Left ventricle myocardium inferior (tissue), 1 donor: ENCODE data around the gene TLR8. TPM values are rescaled to one million over a fixed set of nuclear protein-coding genes. Genes with fewer than 3 reads are reported as not detected.
"Not testable (repeated sequence)": the region's sequence is repeated elsewhere in the genome, so short reads cannot be mapped to it uniquely, and the experiment has no call there.

Experiments
- DNase-seq: peaks from one replicate; pipeline ENCODE4 v3.0.0-alpha.2; 2020
- H3K27ac ChIP-seq: fragments of 200-600 bp; replicated peaks from 2 replicates; pipeline ENCODE4 v1.8.0; 2021
- H3K27me3 ChIP-seq: fragments of 200-600 bp; 2 replicates; pipeline ENCODE4 v1.8.0; 2021; ENCODE audit warnings: low read depth
- H3K36me3 ChIP-seq: fragments of 200-600 bp; 2 replicates; pipeline ENCODE4 v1.8.0; 2021
- H3K4me1 ChIP-seq: fragments of 200-600 bp; 2 replicates; pipeline ENCODE4 v1.8.0; 2021
- H3K4me3 ChIP-seq: fragments of 200-600 bp; 2 replicates; pipeline ENCODE4 v1.8.0; 2021; ENCODE audit warnings: mild to moderate bottlenecking, moderate library complexity
- H3K9me3 ChIP-seq: fragments of 200-600 bp; replicated peaks from 2 replicates; pipeline ENCODE4 v1.8.0; 2021
- intact Hi-C: fragments of 100-400 bp; cut with micrococcal nuclease; formaldehyde crosslinking; loops from one replicate; pipeline ENCODE4 v1.11.0; 2022
- total RNA-seq: library from RNA; stranded (reverse); fragmentation: NEBNext Ultra II Directional; extraction: Animal tissue kit (Norgen Biotek cat#: 25700); gene quantifications from one replicate; pipeline ENCODE4 v1.2.1, GENCODE V29; 2021
- TF ChIP-seq, protein P1 (sequence below): fragments of 200-600 bp; IDR thresholded peaks from 2 replicates; pipeline ENCODE4 v1.8.0; 2021; ENCODE audit warnings: antibody characterized with exemption, mild to moderate bottlenecking, borderline replicate concordance
- donor health status: DM: no; HTN: yes; CAD: no; lungs with severe emphysema.

The TLR8 gene
- total RNA-seq, 1 donor from 2014 or later = 0.85 TPM

DNA sequence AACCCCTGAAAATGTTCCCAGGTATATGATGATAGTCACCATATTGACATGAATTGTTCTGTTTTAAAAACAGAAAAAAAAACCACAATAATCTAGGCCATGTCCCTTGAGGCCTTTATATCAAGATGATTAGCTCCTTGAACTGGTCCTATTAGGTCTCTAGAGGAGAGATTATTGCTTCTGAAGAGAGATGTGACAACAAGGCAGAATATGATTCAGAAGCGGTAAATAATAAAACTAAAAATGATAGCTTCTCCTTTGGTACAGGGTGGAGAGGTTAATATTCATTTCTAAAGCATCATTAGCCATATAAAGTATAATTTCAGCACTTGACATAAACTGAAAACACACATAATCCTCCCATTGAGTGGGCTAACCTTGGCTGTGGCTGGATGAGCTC, 25.8 kb downstream of the TLR8 start:
- Histone ChIP-seq H3K27ac (no peak overlapping the region), H3K9me3 (no peaks in the 10 kb centered on the region), H3K27me3 (no peaks in the 10 kb centered on the region), H3K4me3 (no peak overlapping the region), H3K4me1 (no peaks in the 10 kb centered on the region), H3K36me3 (no peaks in the 10 kb centered on the region)
- no peak for DNase-seq
- intact Hi-C loops = no loop called here
- TF ChIP-seq, protein P1, sequence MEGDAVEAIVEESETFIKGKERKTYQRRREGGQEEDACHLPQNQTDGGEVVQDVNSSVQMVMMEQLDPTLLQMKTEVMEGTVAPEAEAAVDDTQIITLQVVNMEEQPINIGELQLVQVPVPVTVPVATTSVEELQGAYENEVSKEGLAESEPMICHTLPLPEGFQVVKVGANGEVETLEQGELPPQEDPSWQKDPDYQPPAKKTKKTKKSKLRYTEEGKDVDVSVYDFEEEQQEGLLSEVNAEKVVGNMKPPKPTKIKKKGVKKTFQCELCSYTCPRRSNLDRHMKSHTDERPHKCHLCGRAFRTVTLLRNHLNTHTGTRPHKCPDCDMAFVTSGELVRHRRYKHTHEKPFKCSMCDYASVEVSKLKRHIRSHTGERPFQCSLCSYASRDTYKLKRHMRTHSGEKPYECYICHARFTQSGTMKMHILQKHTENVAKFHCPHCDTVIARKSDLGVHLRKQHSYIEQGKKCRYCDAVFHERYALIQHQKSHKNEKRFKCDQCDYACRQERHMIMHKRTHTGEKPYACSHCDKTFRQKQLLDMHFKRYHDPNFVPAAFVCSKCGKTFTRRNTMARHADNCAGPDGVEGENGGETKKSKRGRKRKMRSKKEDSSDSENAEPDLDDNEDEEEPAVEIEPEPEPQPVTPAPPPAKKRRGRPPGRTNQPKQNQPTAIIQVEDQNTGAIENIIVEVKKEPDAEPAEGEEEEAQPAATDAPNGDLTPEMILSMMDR = no peak

DNA sequence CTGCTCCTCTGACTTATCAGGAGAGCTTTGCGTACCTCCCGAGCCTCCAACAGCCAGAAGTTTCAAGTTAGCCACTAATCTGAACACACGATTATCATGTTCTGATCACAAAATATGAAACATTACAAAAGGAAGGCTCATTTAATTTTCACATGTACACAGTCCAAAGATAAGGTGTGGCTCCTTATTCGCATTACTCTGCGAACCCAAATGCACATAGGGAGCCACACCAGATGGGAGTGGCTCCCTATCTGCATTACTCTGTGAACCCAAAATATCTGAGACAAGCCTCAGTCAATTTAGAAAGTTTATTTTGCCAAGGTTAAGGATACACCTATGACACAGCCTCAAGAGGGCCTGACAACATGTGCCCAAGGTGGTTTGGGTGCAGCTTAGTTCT, 28.4 kb downstream of the TLR8 start:
- TF ChIP-seq, protein P1 = no peak
- intact Hi-C loops = no loop called here
- Histone ChIP-seq H3K27me3 (no peaks in the 10 kb centered on the region), H3K27ac (no peak overlapping the region), H3K4me1 (no peaks in the 10 kb centered on the region), H3K9me3 (no peaks in the 10 kb centered on the region), H3K4me3 (no peak overlapping the region), H3K36me3 (no peaks in the 10 kb centered on the region)
- no peak for DNase-seq

DNA sequence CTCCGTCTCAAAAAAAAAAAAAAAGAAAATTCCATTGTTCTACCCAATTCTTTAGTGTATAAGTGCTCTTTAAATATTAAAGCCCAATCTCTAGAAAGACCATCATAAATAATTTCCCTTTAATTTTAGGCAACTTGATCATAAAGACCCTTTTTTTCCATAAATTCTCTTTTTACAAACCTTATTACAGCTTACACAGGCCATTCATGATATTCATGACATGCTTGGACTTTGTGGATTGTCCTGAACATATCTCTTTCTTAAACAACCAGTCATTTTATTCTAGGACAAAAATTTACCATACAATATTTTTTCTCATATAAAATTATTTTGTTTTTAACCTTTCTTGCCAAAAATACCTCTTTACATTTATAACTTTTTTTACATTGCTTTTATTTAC, 30.5 kb downstream of the TLR8 start:
- TF ChIP-seq, protein P1 = no peak
- Histone ChIP-seq H3K36me3 (no peaks in the 10 kb centered on the region), H3K27me3 (no peaks in the 10 kb centered on the region), H3K4me3 (no peak overlapping the region), H3K4me1 (no peaks in the 10 kb centered on the region), H3K27ac (no peak overlapping the region), H3K9me3 (no peaks in the 10 kb centered on the region)
- intact Hi-C loops = no loop called here
- no peak for DNase-seq

DNA sequence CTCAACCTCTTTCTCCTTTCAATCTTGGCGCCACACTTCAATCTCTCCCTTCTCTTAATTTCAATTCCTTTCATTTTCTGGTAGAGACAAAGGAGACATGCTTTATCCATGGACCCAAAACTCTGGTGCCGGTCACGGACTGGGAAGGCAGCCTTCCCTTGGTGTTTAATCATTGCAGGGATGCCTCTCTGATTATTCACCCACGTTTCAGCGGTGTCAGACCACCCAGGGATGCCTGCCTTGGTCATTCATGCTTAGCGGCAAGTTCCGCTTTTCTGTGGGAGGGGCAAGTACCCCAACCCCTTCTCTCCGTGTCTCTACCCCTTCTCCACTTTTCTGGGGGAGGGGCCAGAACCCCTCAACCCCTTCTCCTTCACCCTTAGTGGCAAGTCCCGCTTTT, 34.1 kb downstream of the TLR8 start:
- H3K27me3 ChIP-seq, H3K4me3 ChIP-seq, H3K4me1 ChIP-seq, H3K27ac ChIP-seq, DNase-seq, intact Hi-C loops, H3K9me3 ChIP-seq, H3K36me3 ChIP-seq: not testable (repeated sequence)

DNA sequence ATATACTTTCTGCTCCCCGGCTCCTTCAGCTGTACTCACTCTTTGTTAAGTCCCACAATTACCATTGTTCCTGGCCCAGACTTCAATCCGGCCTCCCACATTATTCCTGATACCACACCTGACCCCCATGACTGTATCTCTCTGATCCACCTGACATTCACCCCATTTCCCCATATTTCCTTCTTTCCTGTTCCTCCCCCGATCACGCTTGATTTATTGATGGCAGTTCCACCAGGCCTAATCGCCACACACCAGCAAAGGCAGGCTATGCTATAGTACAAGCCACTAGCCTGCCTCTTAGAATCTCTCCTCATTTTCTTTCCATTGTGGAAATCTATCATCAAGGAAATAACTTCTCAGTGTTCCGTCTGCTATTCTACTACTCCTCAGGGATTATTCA, 37.2 kb downstream of the TLR8 start:
- H3K27me3 ChIP-seq, intact Hi-C loops, H3K9me3 ChIP-seq, H3K4me1 ChIP-seq, H3K36me3 ChIP-seq, DNase-seq, H3K27ac ChIP-seq, H3K4me3 ChIP-seq: not testable (repeated sequence)

DNA sequence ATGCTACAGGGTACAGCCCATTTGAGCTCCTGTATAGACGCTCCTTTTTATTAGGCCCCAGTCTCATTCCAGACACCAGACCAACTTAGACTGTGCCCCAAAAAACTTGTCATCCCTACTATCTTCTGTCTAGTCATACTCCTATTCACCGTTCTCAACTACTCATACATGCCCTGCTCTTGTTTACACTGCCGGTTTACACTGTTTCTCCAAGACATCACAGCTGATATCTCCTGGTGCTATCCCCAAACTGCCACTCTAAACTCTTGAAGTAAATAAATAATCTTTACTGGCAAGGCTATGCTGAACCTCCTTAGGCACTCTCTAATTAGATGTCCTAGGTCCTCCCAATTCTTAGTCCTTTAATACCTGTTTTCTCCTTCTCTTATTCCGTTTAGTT, 38.0 kb downstream of the TLR8 start:
- H3K4me1 ChIP-seq, H3K27me3 ChIP-seq, H3K4me3 ChIP-seq, intact Hi-C loops, H3K9me3 ChIP-seq, DNase-seq, H3K27ac ChIP-seq, H3K36me3 ChIP-seq: not testable (repeated sequence)

DNA sequence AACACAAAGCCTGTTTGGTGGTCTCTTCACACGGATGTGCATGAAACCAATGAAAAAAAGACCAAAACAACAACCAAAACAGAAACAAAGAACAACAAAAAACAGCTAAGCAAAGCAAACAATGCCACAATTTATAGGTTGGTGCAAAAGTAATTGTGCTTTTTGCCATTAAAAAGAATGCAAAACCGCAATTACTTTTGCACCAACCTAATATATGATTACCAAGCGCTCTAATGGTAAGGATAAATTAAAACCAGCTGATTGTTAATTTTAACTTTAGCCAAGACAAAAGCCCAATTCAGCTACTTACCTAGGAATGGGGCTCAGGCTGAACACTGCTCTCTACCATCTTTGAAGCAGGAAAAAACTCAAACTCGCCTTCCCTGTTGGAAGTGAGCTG, 39.1 kb downstream of the TLR8 start:
- no peak overlapping the region for H3K27ac ChIP-seq
- H3K9me3 ChIP-seq = no peaks in the 10 kb centered on the region
- TF ChIP-seq, protein P1 = no peak
- H3K36me3 ChIP-seq = no peaks in the 10 kb centered on the region
- H3K4me3 ChIP-seq = no peak overlapping the region
- DNase-seq = no peak
- peaks cover 15% of the 10 kb centered on the region for H3K4me1 ChIP-seq
- intact Hi-C loops = loop anchor here (5.0 kb wide), 1 partner anchor 542 kb away; no protein-coding TSS in a partner anchor
- no peaks in the 10 kb centered on the region for H3K27me3 ChIP-seq
